ENCODE data around the gene ADGRG6. TPM values are rescaled to one million over a fixed set of nuclear protein-coding genes. Genes with fewer than 3 reads are reported as not detected.

Gene ADGRG6
- total and polyA plus RNA-seq, 2 donors (not counting 3 experiments of a cell fraction or from before 2014, with no cell fraction given): 99.3 to 166 TPM

DNA sequence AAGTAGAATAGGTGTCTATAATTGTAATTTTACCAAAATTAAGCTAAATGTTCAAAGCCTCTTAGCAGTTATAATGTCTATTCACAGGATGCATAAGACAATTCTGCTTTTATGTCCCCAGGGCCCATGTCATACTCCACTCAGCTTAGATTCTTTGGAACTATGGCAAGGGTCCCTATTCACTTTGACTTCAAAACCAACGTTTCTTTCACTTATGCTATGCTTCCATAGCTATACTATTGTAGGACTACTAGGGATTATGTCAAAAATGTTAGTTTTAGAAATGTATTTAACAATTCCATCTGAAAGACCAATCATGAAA lies 15.8 kb upstream of the ADGRG6 start:
- POLR2A ChIA-PET: no interaction called here
- Histone ChIP-seq H3K36me3 (ENCODE audit: control insufficient read depth in 2 of 2, extremely low read depth in 1 of 2, insufficient read depth in 2 of 2, low read length in 2 of 2) (no peaks in the 10 kb centered on the region), H3K27ac (ENCODE audit: insufficient read depth, low read depth, low read length) (no peak overlapping the region), H3K4me3 (replicated peaks in 1 of 3; ENCODE audit: insufficient read depth in 1 of 3, low read depth in 1 of 3, low read length in 3 of 3) (no peak overlapping the region), H3K4me1 (ENCODE audit: control insufficient read depth, extremely low read depth, insufficient read depth, low read length) (no peaks in the 10 kb centered on the region), H4K20me1 (replicated peaks; ENCODE audit: control insufficient read depth, extremely low read depth, insufficient read depth, low read length) (no peaks in the 10 kb centered on the region), H3K9me3 (replicated peaks; ENCODE audit: control insufficient read depth, insufficient read depth, low read length) (no peaks in the 10 kb centered on the region), H3K9ac (replicated peaks; ENCODE audit: extremely low read depth, insufficient read depth, low read length) (no peak overlapping the region), H3K4me2 (ENCODE audit: insufficient read depth, low read length) (no peak overlapping the region), H3K9me1 (replicated peaks; ENCODE audit: control insufficient read depth, extremely low read depth, insufficient read depth, low read length) (no peaks in the 10 kb centered on the region), H3K27me3 (ENCODE audit: control insufficient read depth in 2 of 2, insufficient read depth in 2 of 2, low read length in 2 of 2) (no peaks in the 10 kb centered on the region), H3K79me2 (ENCODE audit: control insufficient read depth, insufficient read depth, low read length) (no peaks in the 10 kb centered on the region), H2AFZ (ENCODE audit: low read depth, low read length) (no peak overlapping the region)
- dilution Hi-C loops (cut with MboI; ENCODE audit: extremely low pct_ligation_motif_present, low sequenced_read_pairs): no loop called here
- no peak for DNase-seq (ENCODE audit: low read depth, low spot score)
- CTCF ChIA-PET: interaction anchor here (0.9 to 2.9 kb wide), 5 partner anchors 11 to 297 kb away, joined by 3 to 10 read pairs (median 6); no protein-coding TSS in a partner anchor
- BruUV-seq (replicated peaks): no TSS peak
- intact Hi-C loops (cut with micrococcal nuclease): no loop called here
- no peak for FAIRE-seq
- TF ChIP-seq GATA2 (IDR thresholded peaks at IDR 0.05; ENCODE audit: insufficient read depth, insufficient read length, low read depth, low read length) (no peak), EZH2 (IDR thresholded peaks at IDR 0.05; ENCODE audit: borderline replicate concordance, low read depth, low read length, severe bottlenecking) (no peak), JUN (IDR thresholded peaks at IDR 0.05; ENCODE audit: borderline replicate concordance, insufficient read depth, insufficient read length, low read depth) (no peak), FOS (IDR thresholded peaks at IDR 0.05; ENCODE audit: borderline replicate concordance, insufficient read depth, low read length) (no peak), POLR2A (IDR thresholded peaks at IDR 0.05; ENCODE audit: low read depth, low read length) (no peak), MYC (IDR thresholded peaks at IDR 0.05; ENCODE audit: low read depth, low read length) (no peak), POLR2AphosphoS5 (IDR thresholded peaks at IDR 0.05; ENCODE audit: insufficient read depth, low read depth, low read length) (no peak)
- TF ChIP-seq, protein P1, sequence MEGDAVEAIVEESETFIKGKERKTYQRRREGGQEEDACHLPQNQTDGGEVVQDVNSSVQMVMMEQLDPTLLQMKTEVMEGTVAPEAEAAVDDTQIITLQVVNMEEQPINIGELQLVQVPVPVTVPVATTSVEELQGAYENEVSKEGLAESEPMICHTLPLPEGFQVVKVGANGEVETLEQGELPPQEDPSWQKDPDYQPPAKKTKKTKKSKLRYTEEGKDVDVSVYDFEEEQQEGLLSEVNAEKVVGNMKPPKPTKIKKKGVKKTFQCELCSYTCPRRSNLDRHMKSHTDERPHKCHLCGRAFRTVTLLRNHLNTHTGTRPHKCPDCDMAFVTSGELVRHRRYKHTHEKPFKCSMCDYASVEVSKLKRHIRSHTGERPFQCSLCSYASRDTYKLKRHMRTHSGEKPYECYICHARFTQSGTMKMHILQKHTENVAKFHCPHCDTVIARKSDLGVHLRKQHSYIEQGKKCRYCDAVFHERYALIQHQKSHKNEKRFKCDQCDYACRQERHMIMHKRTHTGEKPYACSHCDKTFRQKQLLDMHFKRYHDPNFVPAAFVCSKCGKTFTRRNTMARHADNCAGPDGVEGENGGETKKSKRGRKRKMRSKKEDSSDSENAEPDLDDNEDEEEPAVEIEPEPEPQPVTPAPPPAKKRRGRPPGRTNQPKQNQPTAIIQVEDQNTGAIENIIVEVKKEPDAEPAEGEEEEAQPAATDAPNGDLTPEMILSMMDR (IDR thresholded peaks at IDR 0.05; ENCODE audit: extremely low read depth in 1 of 2, insufficient read depth in 1 of 2, low read depth in 1 of 2, low read length in 2 of 2): no peak
- TF ChIP-seq, protein P2, sequence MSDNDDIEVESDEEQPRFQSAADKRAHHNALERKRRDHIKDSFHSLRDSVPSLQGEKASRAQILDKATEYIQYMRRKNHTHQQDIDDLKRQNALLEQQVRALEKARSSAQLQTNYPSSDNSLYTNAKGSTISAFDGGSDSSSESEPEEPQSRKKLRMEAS (IDR thresholded peaks at IDR 0.05; ENCODE audit: insufficient read depth, insufficient read length): no peak

Measured in endothelial cell of umbilical vein (primary cell).